HUES48 (cell line): ENCODE results near the gene SEC23A.
"Not testable (repeated sequence)": the region's sequence is repeated elsewhere in the genome, so short reads cannot be mapped to it uniquely, and the experiment has no call there.

ENCODE experiments used
- H3K27ac ChIP-seq: one replicate; pipeline ENCODE4 v1.7.0; 2013; ENCODE audit warnings: low read depth, low read length, inconsistent platforms
- H3K27me3 ChIP-seq: 2 replicates; pipeline ENCODE4 v1.6.1; 2013; ENCODE audit warnings: mild to moderate bottlenecking, low read length; ENCODE audit not compliant: control insufficient read depth, insufficient read depth
- H3K36me3 ChIP-seq: 2 replicates; pipeline ENCODE4 v1.6.1; 2013; ENCODE audit warnings: low read length; ENCODE audit not compliant: control insufficient read depth, insufficient read depth
- H3K4me1 ChIP-seq: 2 replicates; pipeline ENCODE4 v1.6.1; 2013; ENCODE audit warnings: mild to moderate bottlenecking, low read length; ENCODE audit not compliant: control insufficient read depth, insufficient read depth
- H3K4me3 ChIP-seq: 2 replicates; pipeline ENCODE4 v1.5.1; 2013; ENCODE audit warnings: mild to moderate bottlenecking, low read depth, low read length
- H3K9ac ChIP-seq: 2 replicates; pipeline ENCODE4 v1.6.1; 2013; ENCODE audit warnings: mild to moderate bottlenecking, low read depth, low read length, moderate library complexity
- H3K9me3 ChIP-seq: 2 replicates; pipeline ENCODE4 v1.6.1; 2013; ENCODE audit warnings: low read length; ENCODE audit not compliant: control insufficient read depth, insufficient read depth

The SEC23A gene

GRCh38 chr14:39109893-39110715 is 7.1 kb upstream of the SEC23A start:
- Histone ChIP-seq H3K4me1 (peaks cover 10% of the 10 kb centered on the region), H3K27ac (no peak overlapping the region), H3K9ac (no peak overlapping the region), H3K27me3 (no peaks in the 10 kb centered on the region), H3K9me3 (no peaks in the 10 kb centered on the region), H3K36me3 (no peaks in the 10 kb centered on the region), H3K4me3 (no peak overlapping the region)

- Histone ChIP-seq H3K36me3 (no peaks in the 10 kb centered on the region), H3K27me3 (no peaks in the 10 kb centered on the region), H3K27ac (no peak overlapping the region), H3K9me3 (no peaks in the 10 kb centered on the region), H3K4me1 (peaks cover 8% of the 10 kb centered on the region), H3K9ac (no peak overlapping the region), H3K4me3 (no peak overlapping the region)
Observed at GRCh38 chr14:39108791-39109190, 5.8 kb upstream of the SEC23A start.

- Histone ChIP-seq H3K27me3 (no peaks in the 10 kb centered on the region), H3K4me3 (no peak overlapping the region), H3K36me3 (no peaks in the 10 kb centered on the region), H3K27ac (no peak overlapping the region), H3K9me3 (no peaks in the 10 kb centered on the region), H3K9ac (no peak overlapping the region), H3K4me1 (no peaks in the 10 kb centered on the region)
Observed at GRCh38 chr14:39107591-39107996, 4.6 kb upstream of the SEC23A start.

- not testable (repeated sequence) for H3K27ac ChIP-seq, H3K9ac ChIP-seq, H3K36me3 ChIP-seq, H3K4me1 ChIP-seq, H3K27me3 ChIP-seq, H3K9me3 ChIP-seq
- peak overlapping the region; percentile 93 for H3K4me3 ChIP-seq
Observed at GRCh38 chr14:39104078-39104801, 1.2 kb upstream of the SEC23A start.

- no peaks in the 10 kb centered on the region for H3K9me3 ChIP-seq
- peak overlapping the region; percentile 93 for H3K4me3 ChIP-seq
- H3K36me3 ChIP-seq: 0 out of 2 replicates have a peak, but pooled peaks cover 2% of the 10 kb centered on the region
- no peaks in the 10 kb centered on the region for H3K27me3 ChIP-seq
- 0 out of 2 replicates have a peak, but pooled peaks cover 7% of the 10 kb centered on the region for H3K4me1 ChIP-seq
- peak overlapping the region; percentile 96 for H3K27ac ChIP-seq
- H3K9ac ChIP-seq: peak overlapping the region; percentile 86
Observed at GRCh38 chr14:39102265-39102968, 618 bp downstream of the SEC23A start.

GRCh38 chr14:39099748-39100147 is 3.3 kb downstream of the SEC23A start:
- H3K27me3 ChIP-seq: no peaks in the 10 kb centered on the region
- no peak overlapping the region for H3K9ac ChIP-seq
- H3K36me3 ChIP-seq: peaks cover 16% of the 10 kb centered on the region
- H3K27ac ChIP-seq: no peak overlapping the region
- no peaks in the 10 kb centered on the region for H3K9me3 ChIP-seq
- H3K4me1 ChIP-seq: 0 out of 2 replicates have a peak, but pooled peaks cover 7% of the 10 kb centered on the region
- no peak overlapping the region for H3K4me3 ChIP-seq

GRCh38 chr14:39099215-39099614 is 3.8 kb downstream of the SEC23A start:
- H3K4me3 ChIP-seq, H3K4me1 ChIP-seq, H3K27me3 ChIP-seq, H3K27ac ChIP-seq, H3K9me3 ChIP-seq, H3K9ac ChIP-seq: not testable (repeated sequence)
- peaks cover 20% of the 10 kb centered on the region for H3K36me3 ChIP-seq

GRCh38 chr14:39097159-39097558 is 5.9 kb downstream of the SEC23A start:
- peak overlapping the region; percentile 71 for H3K27ac ChIP-seq
- H3K9me3 ChIP-seq: no peaks in the 10 kb centered on the region
- no peak overlapping the region for H3K9ac ChIP-seq
- H3K36me3 ChIP-seq: peaks cover 38% of the 10 kb centered on the region
- no peaks in the 10 kb centered on the region for H3K27me3 ChIP-seq
- 0 out of 2 replicates have a peak, but pooled peaks cover 7% of the 10 kb centered on the region for H3K4me1 ChIP-seq
- no peak overlapping the region for H3K4me3 ChIP-seq

- Histone ChIP-seq H3K27ac (no peak overlapping the region), H3K36me3 (peaks cover 63% of the 10 kb centered on the region), H3K4me3 (no peak overlapping the region), H3K9ac (no peak overlapping the region), H3K4me1 (no peaks in the 10 kb centered on the region), H3K27me3 (no peaks in the 10 kb centered on the region), H3K9me3 (no peaks in the 10 kb centered on the region)
Observed at GRCh38 chr14:39094515-39094914, 8.5 kb downstream of the SEC23A start.

- H3K4me1 ChIP-seq: no peaks in the 10 kb centered on the region
- no peak overlapping the region for H3K4me3 ChIP-seq
- H3K27ac ChIP-seq: no peak overlapping the region
- no peaks in the 10 kb centered on the region for H3K9me3 ChIP-seq
- H3K9ac ChIP-seq: no peak overlapping the region
- no peaks in the 10 kb centered on the region for H3K27me3 ChIP-seq
- peaks cover 83% of the 10 kb centered on the region for H3K36me3 ChIP-seq
Observed at GRCh38 chr14:39091716-39092115, 11.3 kb downstream of the SEC23A start.
